Breast epithelium (tissue), 4 donors: ENCODE data around the gene RCAN1. TPM values are rescaled to one million over a fixed set of nuclear protein-coding genes. Genes with fewer than 3 reads are reported as not detected.
"Not testable (repeated sequence)": the region's sequence is repeated elsewhere in the genome, so short reads cannot be mapped to it uniquely, and the experiment has no call there.

Experiments used
- DNase-seq, 2 donors: peaks; one replicate each; pipeline ENCODE4 v3.0.0-alpha.2; 2019; ENCODE audit warnings: low spot score in 2 of 2
- H3K27ac ChIP-seq, 2 donors: fragments of 200-600 bp; sonication (generic) in 1 of 2; one replicate each; pipeline ENCODE4 v1.5.1; 2016 to 2019; ENCODE audit warnings: mild to moderate bottlenecking in 1 of 2
- H3K27me3 ChIP-seq, 2 donors: fragments of 200-600 bp; sonication (generic) in 1 of 2; one replicate each; pipeline versions ENCODE4 v1.5.1 to v1.6.0; 2017 to 2019; ENCODE audit warnings: control low read depth in 1 of 2, mild to moderate bottlenecking in 1 of 2
- H3K36me3 ChIP-seq: fragments of 200-600 bp; one replicate; pipeline ENCODE4 v1.5.1; 2019
- H3K4me1 ChIP-seq, 2 donors: fragments of 200-600 bp; sonication (generic); one replicate each; pipeline ENCODE4 v1.5.1; 2016 to 2019; ENCODE audit warnings: control low read depth in 1 of 2
- H3K4me3 ChIP-seq, 3 donors: fragments of 200-600 bp; sonication (generic); 1 replicate in 2 of 3; 2 replicates in 1 of 3; pipeline ENCODE4 v1.5.1; 2016 to 2019; ENCODE audit warnings: mild to moderate bottlenecking in 3 of 3, moderate library complexity in 2 of 3
- H3K9me3 ChIP-seq, 2 donors: fragments of 200-600 bp; sonication (generic) in 1 of 2; one replicate each; pipeline ENCODE4 v1.5.1; 2016 to 2019; ENCODE audit warnings: control low read depth in 1 of 2
- POLR2A ChIP-seq: fragments of 450-650 bp; IDR thresholded peaks from one replicate; pipeline ENCODE4 v1.6.1; 2016; ENCODE audit warnings: antibody characterized with exemption, mild to moderate bottlenecking, moderate library complexity
- POLR2AphosphoS5 ChIP-seq, 3 donors: sonication (generic); formaldehyde crosslinking; IDR thresholded peaks; one replicate each; pipeline ENCODE4 v1.6.1; 2017; ENCODE audit warnings: antibody characterized with exemption in 3 of 3
- intact Hi-C: fragments of 100-400 bp; cut with DNase I; formaldehyde crosslinking; loops from one replicate; pipeline ENCODE4 v1.15.1; 2023; ENCODE audit warnings: low total_unique reads
- total RNA-seq, 3 donors: library from RNA; depleted of rRNA; stranded (reverse); fragments of >200 nt; gene quantifications; one replicate each; pipeline ENCODE4 v1.1.0, GENCODE V29; 2016
- TF ChIP-seq, protein P1 (sequence below), 3 donors: fragments of 450-650 bp; IDR thresholded peaks; one replicate each; pipeline ENCODE4 v1.5.1; 2016 to 2017; ENCODE audit warnings: antibody characterized with exemption in 3 of 3, mild to moderate bottlenecking in 3 of 3, moderate library complexity in 3 of 3

The RCAN1 gene
- total RNA-seq, 3 donors from 2014 or later: 30.1 to 73.0 (median 47.9) TPM

DNA sequence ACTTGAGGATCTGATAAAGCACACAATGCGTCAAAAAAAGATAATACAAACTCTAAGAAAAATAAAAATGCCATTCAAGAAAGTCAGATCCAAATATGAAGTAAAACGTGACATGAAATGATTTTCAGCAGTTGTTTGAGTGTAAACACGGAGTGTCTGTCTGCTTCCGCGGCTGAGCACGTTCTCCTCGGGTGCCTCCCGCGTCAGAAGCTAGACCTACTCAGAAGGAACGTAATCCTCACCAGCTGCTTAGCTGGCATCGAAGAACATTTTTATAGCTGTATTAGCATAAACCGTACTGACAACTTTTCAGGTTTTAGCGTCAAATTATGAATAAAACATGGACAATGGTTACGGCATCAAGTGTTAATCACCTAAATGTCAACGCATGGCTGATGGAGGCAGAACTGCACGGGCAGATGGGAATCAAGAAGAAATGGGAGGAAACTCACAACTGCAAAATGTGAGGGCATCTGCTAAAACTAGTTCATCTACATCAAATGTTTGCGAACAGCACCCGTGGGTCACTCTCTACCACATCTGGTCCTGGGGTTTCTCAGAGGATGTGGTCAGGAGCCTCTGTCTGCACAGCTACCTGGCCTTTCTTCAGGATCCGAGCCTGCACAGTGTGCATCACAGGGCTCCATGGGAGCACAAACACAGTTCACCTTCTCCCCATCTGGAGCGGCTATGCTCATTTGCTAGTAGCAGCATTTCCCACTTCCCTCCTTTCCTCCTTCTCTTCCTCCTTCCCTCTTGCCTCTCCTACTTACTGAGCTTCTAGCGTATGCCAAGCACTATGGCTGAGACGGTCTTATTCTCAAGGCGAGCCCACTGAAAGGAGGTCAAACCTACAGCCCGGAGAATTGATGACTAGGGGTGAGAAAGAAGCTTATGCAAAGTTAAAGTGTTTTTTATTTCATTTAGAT is 40.0 kb downstream of the RCAN1 start:
- Histone ChIP-seq H3K27me3 (no peaks in the 10 kb centered on the region), H3K27ac (peak overlapping the region; percentile 43 to 74), H3K9me3 (no peaks in the 10 kb centered on the region), H3K4me1 (peaks cover 0 to 3% of the 10 kb centered on the region in 2 donors), H3K36me3 (no peaks in the 10 kb centered on the region), H3K4me3 (no peak overlapping the region)
- no peak for DNase-seq
- intact Hi-C loops: no loop called here
- TF ChIP-seq POLR2A (no peak), POLR2AphosphoS5 (IDR thresholded peaks at IDR 0.05) (no peak)
- TF ChIP-seq, protein P1, sequence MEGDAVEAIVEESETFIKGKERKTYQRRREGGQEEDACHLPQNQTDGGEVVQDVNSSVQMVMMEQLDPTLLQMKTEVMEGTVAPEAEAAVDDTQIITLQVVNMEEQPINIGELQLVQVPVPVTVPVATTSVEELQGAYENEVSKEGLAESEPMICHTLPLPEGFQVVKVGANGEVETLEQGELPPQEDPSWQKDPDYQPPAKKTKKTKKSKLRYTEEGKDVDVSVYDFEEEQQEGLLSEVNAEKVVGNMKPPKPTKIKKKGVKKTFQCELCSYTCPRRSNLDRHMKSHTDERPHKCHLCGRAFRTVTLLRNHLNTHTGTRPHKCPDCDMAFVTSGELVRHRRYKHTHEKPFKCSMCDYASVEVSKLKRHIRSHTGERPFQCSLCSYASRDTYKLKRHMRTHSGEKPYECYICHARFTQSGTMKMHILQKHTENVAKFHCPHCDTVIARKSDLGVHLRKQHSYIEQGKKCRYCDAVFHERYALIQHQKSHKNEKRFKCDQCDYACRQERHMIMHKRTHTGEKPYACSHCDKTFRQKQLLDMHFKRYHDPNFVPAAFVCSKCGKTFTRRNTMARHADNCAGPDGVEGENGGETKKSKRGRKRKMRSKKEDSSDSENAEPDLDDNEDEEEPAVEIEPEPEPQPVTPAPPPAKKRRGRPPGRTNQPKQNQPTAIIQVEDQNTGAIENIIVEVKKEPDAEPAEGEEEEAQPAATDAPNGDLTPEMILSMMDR (IDR thresholded peaks at IDR 0.05): no peak

- H3K9me3 ChIP-seq: no peaks in the 10 kb centered on the region
- H3K27ac ChIP-seq: no peak overlapping the region
- intact Hi-C loops: no loop called here
- no peak for TF ChIP-seq POLR2A
- TF ChIP-seq, protein P1 (IDR thresholded peaks at IDR 0.05): no peak
- no peak for TF ChIP-seq POLR2AphosphoS5 (IDR thresholded peaks at IDR 0.05)
- H3K4me3 ChIP-seq: no peak overlapping the region
- H3K36me3 ChIP-seq: no peaks in the 10 kb centered on the region
- DNase-seq: no peak
- peaks cover 0 to 3% of the 10 kb centered on the region in 2 donors for H3K4me1 ChIP-seq
- H3K27me3 ChIP-seq: no peaks in the 10 kb centered on the region
These were observed 42.9 kb downstream of the RCAN1 start for GRCh38 chr21:34571994-34572393.

DNA sequence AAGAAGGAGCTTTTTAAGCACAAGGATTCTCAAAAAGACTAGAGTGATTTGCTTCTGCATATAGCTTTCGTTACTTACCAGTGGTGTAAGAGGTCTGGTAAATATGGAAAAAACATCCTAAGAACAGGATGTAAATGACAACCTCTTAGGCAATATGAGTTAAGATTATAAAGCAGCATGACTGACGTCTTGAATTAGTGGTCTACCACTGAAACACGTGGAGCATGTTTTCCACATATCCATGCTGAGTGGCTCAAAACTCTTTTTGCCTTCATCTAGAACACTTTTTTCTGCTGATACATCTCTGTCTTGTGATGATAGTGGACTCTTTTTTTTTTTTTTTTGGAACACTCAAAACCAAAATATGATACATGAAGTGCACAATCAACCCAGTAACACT is 44.6 kb downstream of the RCAN1 start:
- Histone ChIP-seq H3K4me3 (no peak overlapping the region), H3K36me3 (no peaks in the 10 kb centered on the region), H3K9me3 (no peaks in the 10 kb centered on the region), H3K27ac (no peak overlapping the region), H3K4me1 (no peaks in the 10 kb centered on the region), H3K27me3 (no peaks in the 10 kb centered on the region)
- no peak for TF ChIP-seq POLR2AphosphoS5 (IDR thresholded peaks at IDR 0.05)
- TF ChIP-seq, protein P1 (IDR thresholded peaks at IDR 0.05): no peak
- no peak for TF ChIP-seq POLR2A
- intact Hi-C loops: no loop called here
- DNase-seq: no peak

- Histone ChIP-seq H3K27ac (no peak overlapping the region), H3K36me3 (no peaks in the 10 kb centered on the region), H3K4me1 (no peaks in the 10 kb centered on the region), H3K4me3 (no peak overlapping the region), H3K27me3 (no peaks in the 10 kb centered on the region), H3K9me3 (no peaks in the 10 kb centered on the region)
- no peak for DNase-seq
- TF ChIP-seq, protein P1 (IDR thresholded peaks at IDR 0.05): no peak
- intact Hi-C loops: no loop called here
These were observed 45.4 kb downstream of the RCAN1 start for GRCh38 chr21:34569381-34569979.

GRCh38 chr21:34568801-34569200 is 46.1 kb downstream of the RCAN1 start:
- H3K4me1 ChIP-seq, H3K27ac ChIP-seq, DNase-seq, H3K36me3 ChIP-seq, H3K27me3 ChIP-seq, H3K9me3 ChIP-seq, H3K4me3 ChIP-seq, intact Hi-C loops: not testable (repeated sequence)
